Upper lobe of left lung (tissue), 6 donors: ENCODE data around the gene RPRD1B. TPM values are rescaled to one million over a fixed set of nuclear protein-coding genes. Genes with fewer than 3 reads are reported as not detected.
A peak's percentile ranks its signal among the peaks of the same experiment; 100 is the strongest.

ENCODE experiments used
- ATAC-seq, 2 donors: fragments of 200-7000 bp; cut with Tn5 transposase; one replicate each; pipeline ENCODE4 v1.9.1; 2022; ENCODE audit warnings: mild to moderate bottlenecking in 2 of 2, moderate library complexity in 2 of 2; ENCODE audit not compliant: low FRiP score in 2 of 2
- DNase-seq, 2 donors: peaks; one replicate each; pipeline ENCODE4 v3.0.0-alpha.2; 2019 to 2020
- H3K27ac ChIP-seq, 4 donors: fragments of 200-600 bp; sonication (generic); one replicate each; pipeline ENCODE4 v1.5.1; 2016 to 2019
- H3K27me3 ChIP-seq, 4 donors: fragments of 200-600 bp; sonication (generic); one replicate each; pipeline ENCODE4 v1.5.1; 2017 to 2019
- H3K36me3 ChIP-seq, 4 donors: fragments of 200-600 bp; sonication (generic); one replicate each; pipeline ENCODE4 v1.5.1; 2016 to 2019
- H3K4me1 ChIP-seq, 4 donors: fragments of 200-600 bp; sonication (generic); one replicate each; pipeline ENCODE4 v1.5.1; 2018 to 2019
- H3K4me3 ChIP-seq, 4 donors: fragments of 200-600 bp; sonication (generic); one replicate each; pipeline ENCODE4 v1.5.1; 2017 to 2019; ENCODE audit warnings: mild to moderate bottlenecking in 2 of 4, moderate library complexity in 1 of 4
- H3K9me3 ChIP-seq, 4 donors: fragments of 200-600 bp; sonication (generic); one replicate each; pipeline ENCODE4 v1.5.1; 2018 to 2019
- CTCF ChIP-seq, 6 experiments: fragments of 450-650 bp in 4 of 6; fragments of 200-600 bp in 2 of 6; sonication (generic) in 2 of 6; IDR thresholded peaks; one replicate each; pipeline ENCODE4 v1.5.1; 2016 to 2019; ENCODE audit warnings: antibody characterized with exemption in 6 of 6
- EP300 ChIP-seq, 4 donors: sonication (generic); formaldehyde crosslinking; IDR thresholded peaks; one replicate each; pipeline ENCODE4 v1.5.1; 2017; ENCODE audit warnings: antibody characterized with exemption in 4 of 4, control low read depth in 2 of 4
- POLR2A ChIP-seq, 4 donors: fragments of 450-650 bp; IDR thresholded peaks; one replicate each; pipeline ENCODE4 v1.5.1; 2016 to 2017; ENCODE audit warnings: antibody characterized with exemption in 4 of 4, mild to moderate bottlenecking in 2 of 4
- POLR2AphosphoS5 ChIP-seq, 2 donors: sonication (generic); formaldehyde crosslinking; IDR thresholded peaks; one replicate each; pipeline ENCODE4 v1.5.1; 2017; ENCODE audit warnings: antibody characterized with exemption in 2 of 2
- WGBS, 2 donors: methylation state at CpG; one replicate each; pipeline ENCODE4 v1.1.5; 2017 to 2018; 5-methylcytosine and 5-hydroxymethylcytosine counted together
- total RNA-seq, 6 donors: library from RNA; depleted of rRNA in 4 of 6; stranded (reverse); fragments of >200 nt in 4 of 6; gene quantifications; one replicate each; pipeline versions ENCODE4 v1.1.0 to v1.2.1, GENCODE V29; 2016 to 2021
- donor health status: DM: no; HTN: no; CAD: no; lungs with moderate emphysema.
- donor health status: DM: no; HTN: yes; CAD: no; lungs with severe emphysema.

RPRD1B gene
- total RNA-seq, 6 donors from 2014 or later = 26.0 to 75.4 (median 29.2) TPM

- DNase-seq (peak in 1 of 2 donors; percentile 71), ATAC-seq (peak; percentile 93 to 94)
- H3K27me3 ChIP-seq = no peaks in the 10 kb centered on the region
- TF ChIP-seq POLR2A (IDR thresholded peaks at IDR 0.05) (no peak), CTCF (IDR thresholded peaks at IDR 0.05) (peak; percentile 59 to 84 (median 81)), POLR2AphosphoS5 (IDR thresholded peaks at IDR 0.05) (peak; percentile 59 to 87), EP300 (IDR thresholded peaks at IDR 0.05) (peak in 1 of 4 donors; percentile 47)
- peak overlapping the region; percentile 41 to 79 (median 69) for H3K27ac ChIP-seq
- H3K36me3 ChIP-seq = peaks cover 4 to 41% (median 21%) of the 10 kb centered on the region in 4 donors
- no peaks in the 10 kb centered on the region for H3K9me3 ChIP-seq
- H3K4me3 ChIP-seq = no peak overlapping the region
- H3K4me1 ChIP-seq = peaks cover 29 to 34% (median 32%) of the 10 kb centered on the region in 4 donors
- 30 to 40% methylated on average over 4 to 5 of the region's 5 CpGs for WGBS, 2 donors
Measured at GRCh38 chr20:38073307-38074071, 39.9 kb downstream of the RPRD1B start.

- H3K4me1 ChIP-seq = peaks cover 29 to 34% (median 32%) of the 10 kb centered on the region in 4 donors
- ATAC-seq (no peak), DNase-seq (no peak)
- peak overlapping the region in 3 of 4 donors; percentile 32 to 72 (median 41) for H3K27ac ChIP-seq
- H3K9me3 ChIP-seq = no peaks in the 10 kb centered on the region
- H3K27me3 ChIP-seq = no peaks in the 10 kb centered on the region
- H3K36me3 ChIP-seq = peaks cover 4 to 33% (median 13%) of the 10 kb centered on the region in 4 donors
- no peak overlapping the region for H3K4me3 ChIP-seq
- WGBS, 2 donors = 69 to 88% methylated on average over 3 of the region's 3 CpGs
- TF ChIP-seq EP300 (IDR thresholded peaks at IDR 0.05) = no peak
- TF ChIP-seq POLR2A (IDR thresholded peaks at IDR 0.05) = no peak
- no peak for TF ChIP-seq POLR2AphosphoS5 (IDR thresholded peaks at IDR 0.05)
- TF ChIP-seq CTCF (IDR thresholded peaks at IDR 0.05) = no peak
Measured at GRCh38 chr20:38075161-38075998, 41.8 kb downstream of the RPRD1B start.

GRCh38 chr20:38076548-38076947 lies 43.0 kb downstream of the RPRD1B start:
- TF ChIP-seq POLR2A (IDR thresholded peaks at IDR 0.05) = no peak
- no peak for TF ChIP-seq CTCF (IDR thresholded peaks at IDR 0.05)
- H3K27me3 ChIP-seq = no peaks in the 10 kb centered on the region
- H3K9me3 ChIP-seq = no peaks in the 10 kb centered on the region
- peaks cover 29 to 34% (median 32%) of the 10 kb centered on the region in 4 donors for H3K4me1 ChIP-seq
- peak overlapping the region; percentile 9 to 72 (median 32) for H3K27ac ChIP-seq
- peaks cover under 1 to 21% (median 7%) of the 10 kb centered on the region in 4 donors for H3K36me3 ChIP-seq
- no peak for DNase-seq
- no peak overlapping the region for H3K4me3 ChIP-seq
- ATAC-seq = no peak

- ATAC-seq (no peak), DNase-seq (no peak)
- no peaks in the 10 kb centered on the region for H3K9me3 ChIP-seq
- TF ChIP-seq CTCF (IDR thresholded peaks at IDR 0.05) (no peak), EP300 (IDR thresholded peaks at IDR 0.05) (no peak), POLR2AphosphoS5 (IDR thresholded peaks at IDR 0.05) (no peak), POLR2A (IDR thresholded peaks at IDR 0.05) (no peak)
- no peak overlapping the region for H3K4me3 ChIP-seq
- 86 to 93% methylated on average over 2 of the region's 2 CpGs for WGBS, 2 donors
- H3K36me3 ChIP-seq = peaks cover 0 to 22% (median 5%) of the 10 kb centered on the region in 4 donors
- H3K27me3 ChIP-seq = no peaks in the 10 kb centered on the region
- H3K27ac ChIP-seq = peak overlapping the region in 1 of 4 donors; percentile 9
- H3K4me1 ChIP-seq = peaks cover 29 to 38% (median 33%) of the 10 kb centered on the region in 4 donors
Measured at GRCh38 chr20:38078084-38078483, 44.5 kb downstream of the RPRD1B start.
